ENCODE results near the gene MGAT4A. TPM values are rescaled to one million over a fixed set of nuclear protein-coding genes. Genes with fewer than 3 reads are reported as not detected.

The MGAT4A gene
- total and polyA plus RNA-seq, 9 donors = 3.9 to 14.7 (median 12.6) TPM

GRCh38 chr2:98750593-98751282 lies 19.8 kb upstream of the MGAT4A start:
- intact Hi-C loops (cut with DNase I) = no loop called here
- H3K4me3 ChIP-seq = no peak overlapping the region
- no peaks in the 10 kb centered on the region for H3K36me3 ChIP-seq
- H3K27me3 ChIP-seq = no peaks in the 10 kb centered on the region
- H3K27ac ChIP-seq = no peak overlapping the region
- no peak for TF ChIP-seq CTCF (IDR thresholded peaks at IDR 0.05)
- no peak for TF ChIP-seq EP300 (IDR thresholded peaks at IDR 0.05)
- TF ChIP-seq POLR2A (IDR thresholded peaks at IDR 0.05) = no peak
- no peaks in the 10 kb centered on the region for H3K9me3 ChIP-seq
- WGBS, 3 donors = 85 to 95% (median 95%) methylated on average over 9 of the region's 9 CpGs
- H3K4me1 ChIP-seq (ENCODE audit: insufficient read depth) = no peaks in the 10 kb centered on the region
- DNase-seq = no peak

- Histone ChIP-seq H3K9me3 (no peaks in the 10 kb centered on the region), H3K4me3 (no peak overlapping the region), H3K27ac (no peak overlapping the region), H3K27me3 (no peaks in the 10 kb centered on the region), H3K4me1 (ENCODE audit: insufficient read depth) (no peaks in the 10 kb centered on the region), H3K36me3 (no peaks in the 10 kb centered on the region)
- intact Hi-C loops (cut with DNase I) = no loop called here
- TF ChIP-seq EP300 (IDR thresholded peaks at IDR 0.05) (no peak), CTCF (IDR thresholded peaks at IDR 0.05) (no peak), POLR2A (IDR thresholded peaks at IDR 0.05) (no peak)
- DNase-seq = no peak
Observed at GRCh38 chr2:98749066-98749450, 18.1 kb upstream of the MGAT4A start.

GRCh38 chr2:98748292-98749065 lies 17.5 kb upstream of the MGAT4A start:
- H3K9me3 ChIP-seq = no peaks in the 10 kb centered on the region
- H3K36me3 ChIP-seq = no peaks in the 10 kb centered on the region
- H3K4me3 ChIP-seq = no peak overlapping the region
- TF ChIP-seq EP300 (IDR thresholded peaks at IDR 0.05) (no peak), POLR2A (IDR thresholded peaks at IDR 0.05) (no peak), CTCF (IDR thresholded peaks at IDR 0.05) (no peak)
- no peaks in the 10 kb centered on the region for H3K27me3 ChIP-seq
- no peak overlapping the region for H3K27ac ChIP-seq
- WGBS, 3 donors = 67 to 71% (median 70%) methylated on average over 13 of the region's 13 CpGs
- H3K4me1 ChIP-seq (ENCODE audit: insufficient read depth) = no peaks in the 10 kb centered on the region
- DNase-seq = no peak
- intact Hi-C loops (cut with DNase I) = no loop called here

GRCh38 chr2:98747888-98748287 lies 17.0 kb upstream of the MGAT4A start:
- no peaks in the 10 kb centered on the region for H3K27me3 ChIP-seq
- intact Hi-C loops (cut with DNase I) = no loop called here
- TF ChIP-seq EP300 (IDR thresholded peaks at IDR 0.05) (no peak), CTCF (IDR thresholded peaks at IDR 0.05) (no peak), POLR2A (IDR thresholded peaks at IDR 0.05) (no peak)
- H3K4me3 ChIP-seq = no peak overlapping the region
- no peaks in the 10 kb centered on the region for H3K36me3 ChIP-seq
- H3K4me1 ChIP-seq (ENCODE audit: insufficient read depth) = no peaks in the 10 kb centered on the region
- no peaks in the 10 kb centered on the region for H3K9me3 ChIP-seq
- no peak overlapping the region for H3K27ac ChIP-seq
- 66 to 67% (median 66%) methylated on average over 8 of the region's 8 CpGs for WGBS, 3 donors
- no peak for DNase-seq
